Measurements from ENCODE around the gene DIAPH2. TPM values are rescaled to one million over a fixed set of nuclear protein-coding genes. Genes with fewer than 3 reads are reported as not detected.

The DIAPH2 gene
- total RNA-seq, 4 donors from 2014 or later: 40.2 to 52.2 (median 44.8) TPM

DNA sequence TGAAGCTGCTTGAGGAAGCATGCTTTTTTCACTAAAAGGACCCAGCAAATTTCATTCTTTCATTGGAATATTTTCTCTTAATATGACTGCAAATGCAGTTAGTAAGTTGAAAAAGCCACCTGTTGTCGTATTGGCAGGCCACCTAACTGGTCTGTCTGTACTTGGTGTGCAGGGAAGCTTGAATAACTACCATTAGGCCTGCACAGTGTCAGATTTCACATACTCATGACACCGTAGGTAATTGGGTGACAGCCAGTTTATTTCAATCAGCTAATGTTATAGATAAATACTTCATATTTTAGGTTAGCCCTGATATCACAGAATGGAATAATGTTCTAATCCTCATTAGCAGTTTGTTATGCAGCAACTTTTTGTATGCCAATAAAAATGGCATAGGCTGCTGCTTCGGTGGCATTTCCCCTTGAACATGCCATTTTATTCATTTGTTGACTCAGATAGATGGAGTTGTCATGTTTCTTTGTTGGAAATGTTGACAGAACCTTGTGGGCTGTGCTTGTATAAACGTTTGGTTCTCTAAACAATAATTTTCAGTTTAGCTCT, 372.8 kb downstream of the DIAPH2 start:
- no peaks in the 10 kb centered on the region for H3K36me3 ChIP-seq
- 55 to 56% methylated on average over 4 of the region's 4 CpGs for WGBS, 2 donors
- TF ChIP-seq EP300 (IDR thresholded peaks at IDR 0.05) (no peak), POLR2A (IDR thresholded peaks at IDR 0.05) (no peak)
- TF ChIP-seq, protein P1, sequence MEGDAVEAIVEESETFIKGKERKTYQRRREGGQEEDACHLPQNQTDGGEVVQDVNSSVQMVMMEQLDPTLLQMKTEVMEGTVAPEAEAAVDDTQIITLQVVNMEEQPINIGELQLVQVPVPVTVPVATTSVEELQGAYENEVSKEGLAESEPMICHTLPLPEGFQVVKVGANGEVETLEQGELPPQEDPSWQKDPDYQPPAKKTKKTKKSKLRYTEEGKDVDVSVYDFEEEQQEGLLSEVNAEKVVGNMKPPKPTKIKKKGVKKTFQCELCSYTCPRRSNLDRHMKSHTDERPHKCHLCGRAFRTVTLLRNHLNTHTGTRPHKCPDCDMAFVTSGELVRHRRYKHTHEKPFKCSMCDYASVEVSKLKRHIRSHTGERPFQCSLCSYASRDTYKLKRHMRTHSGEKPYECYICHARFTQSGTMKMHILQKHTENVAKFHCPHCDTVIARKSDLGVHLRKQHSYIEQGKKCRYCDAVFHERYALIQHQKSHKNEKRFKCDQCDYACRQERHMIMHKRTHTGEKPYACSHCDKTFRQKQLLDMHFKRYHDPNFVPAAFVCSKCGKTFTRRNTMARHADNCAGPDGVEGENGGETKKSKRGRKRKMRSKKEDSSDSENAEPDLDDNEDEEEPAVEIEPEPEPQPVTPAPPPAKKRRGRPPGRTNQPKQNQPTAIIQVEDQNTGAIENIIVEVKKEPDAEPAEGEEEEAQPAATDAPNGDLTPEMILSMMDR (IDR thresholded peaks at IDR 0.05): no peak

DNA sequence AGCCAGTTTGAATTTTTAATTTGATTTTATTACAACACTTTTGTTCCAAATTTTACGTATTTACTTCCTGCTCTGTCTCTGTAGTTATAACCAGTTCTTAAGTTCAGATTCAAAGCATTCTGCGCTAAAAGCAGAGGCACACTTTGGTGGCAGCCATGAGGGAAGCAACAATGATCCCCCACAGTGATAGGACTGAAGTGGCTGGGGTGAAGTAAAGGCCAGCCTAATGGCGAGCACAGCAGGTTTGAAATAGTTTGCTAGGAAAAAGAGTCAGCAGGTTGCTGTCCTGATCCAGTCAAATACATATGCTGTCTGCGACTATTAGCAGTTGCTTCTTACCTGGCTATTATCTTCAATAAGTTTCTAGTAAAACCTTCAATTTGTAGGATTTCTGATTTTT, 375.4 kb downstream of the DIAPH2 start:
- peaks cover 0 to 8% of the 10 kb centered on the region in 2 donors for H3K27me3 ChIP-seq
- DNase-seq (ENCODE audit: low spot score in 2 of 2): no peak
- H3K4me1 ChIP-seq: no peaks in the 10 kb centered on the region
- no peak overlapping the region for H3K27ac ChIP-seq
- TF ChIP-seq POLR2A (IDR thresholded peaks at IDR 0.05) (no peak), EP300 (IDR thresholded peaks at IDR 0.05) (no peak)
- TF ChIP-seq, protein P1 (IDR thresholded peaks at IDR 0.05): no peak
- no peak overlapping the region for H3K4me3 ChIP-seq
- H3K36me3 ChIP-seq: no peaks in the 10 kb centered on the region
- no peaks in the 10 kb centered on the region for H3K9me3 ChIP-seq
- WGBS, 2 donors: 64 to 89% methylated on average over 4 of the region's 4 CpGs

More for the DNA sequence above, 372.8 kb downstream of the DIAPH2 start:
- DNase-seq (ENCODE audit: low spot score in 2 of 2): no peak
- H3K4me1 ChIP-seq: no peaks in the 10 kb centered on the region
- no peak overlapping the region for H3K27ac ChIP-seq
- no peaks in the 10 kb centered on the region for H3K9me3 ChIP-seq
- H3K4me3 ChIP-seq: no peak overlapping the region
- H3K27me3 ChIP-seq: peaks cover 0 to 8% of the 10 kb centered on the region in 2 donors

DNA sequence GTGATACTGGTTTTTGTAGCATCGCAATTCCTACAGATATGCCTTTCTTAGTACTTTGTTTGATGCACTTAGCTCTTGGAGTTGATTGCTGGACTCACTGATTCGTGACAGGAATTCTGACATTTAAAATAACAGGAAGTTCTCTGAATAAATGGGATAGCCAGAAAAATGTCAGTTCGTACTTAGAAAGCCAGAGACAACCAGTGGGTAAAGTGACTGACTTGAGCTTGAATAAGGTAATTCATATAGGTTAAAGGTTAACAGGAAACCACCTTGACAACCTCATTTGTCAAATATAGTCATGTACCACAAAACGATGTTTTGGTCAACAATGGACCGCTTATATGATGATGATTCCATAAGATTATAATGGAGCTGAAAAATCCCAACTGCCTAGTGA, 380.4 kb downstream of the DIAPH2 start:
- H3K9me3 ChIP-seq: no peaks in the 10 kb centered on the region
- no peak overlapping the region for H3K27ac ChIP-seq
- no peaks in the 10 kb centered on the region for H3K4me1 ChIP-seq
- H3K27me3 ChIP-seq: peaks cover 0 to 5% of the 10 kb centered on the region in 2 donors
- no peaks in the 10 kb centered on the region for H3K36me3 ChIP-seq
- TF ChIP-seq, protein P1 (IDR thresholded peaks at IDR 0.05): no peak
- TF ChIP-seq EP300 (IDR thresholded peaks at IDR 0.05) (no peak), POLR2A (IDR thresholded peaks at IDR 0.05) (no peak)
- no peak overlapping the region for H3K4me3 ChIP-seq
- 69 to 79% methylated on average over 5 of the region's 5 CpGs for WGBS, 2 donors
- DNase-seq (ENCODE audit: low spot score in 2 of 2): no peak

DNA sequence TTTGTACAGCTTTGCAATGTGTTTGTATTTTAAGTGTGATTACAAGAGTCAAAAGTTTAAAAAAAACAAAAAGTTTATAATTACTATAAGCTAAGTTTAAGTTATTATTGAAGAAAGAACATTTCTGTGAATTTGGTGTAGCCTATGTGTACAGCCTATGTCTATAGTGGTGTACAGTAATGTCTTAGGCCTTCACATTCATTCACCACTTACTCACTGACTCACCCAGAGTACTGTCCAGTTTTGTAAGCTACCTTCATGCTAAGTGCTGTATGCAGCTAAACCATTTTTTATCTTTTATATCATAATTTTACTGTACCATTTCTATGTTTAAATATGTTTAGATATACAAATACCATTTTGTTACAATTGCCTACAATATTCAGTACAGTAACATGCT, 381.3 kb downstream of the DIAPH2 start:
- H3K27me3 ChIP-seq: no peaks in the 10 kb centered on the region
- no peak overlapping the region for H3K27ac ChIP-seq
- H3K9me3 ChIP-seq: no peaks in the 10 kb centered on the region
- H3K36me3 ChIP-seq: no peaks in the 10 kb centered on the region
- H3K4me3 ChIP-seq: no peak overlapping the region
- no peak for DNase-seq (ENCODE audit: low spot score in 2 of 2)
- TF ChIP-seq EP300 (IDR thresholded peaks at IDR 0.05) (no peak), POLR2A (IDR thresholded peaks at IDR 0.05) (no peak)
- TF ChIP-seq, protein P1 (IDR thresholded peaks at IDR 0.05): no peak
- no peaks in the 10 kb centered on the region for H3K4me1 ChIP-seq

DNA sequence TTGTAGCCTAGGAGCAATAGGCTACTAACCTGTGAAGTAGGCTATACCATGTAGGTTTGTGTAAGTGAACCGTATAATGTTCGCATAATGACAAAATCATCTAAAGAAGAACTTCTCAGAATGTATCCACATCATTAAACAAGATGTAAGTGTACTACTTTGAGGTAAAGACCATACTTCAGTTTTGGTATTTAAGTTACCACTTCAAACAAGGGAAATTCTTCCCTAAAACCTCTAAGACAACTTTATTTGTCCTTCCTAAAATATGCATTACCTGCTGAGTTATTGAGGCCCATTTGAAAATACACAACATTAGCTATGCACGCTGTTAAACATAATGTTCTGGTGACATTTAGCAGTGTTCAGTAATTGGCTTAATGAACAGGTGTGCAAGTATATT, 381.7 kb downstream of the DIAPH2 start:
- Histone ChIP-seq H3K9me3 (no peaks in the 10 kb centered on the region), H3K27me3 (no peaks in the 10 kb centered on the region), H3K4me3 (no peak overlapping the region), H3K4me1 (no peaks in the 10 kb centered on the region), H3K27ac (no peak overlapping the region), H3K36me3 (no peaks in the 10 kb centered on the region)
- TF ChIP-seq, protein P1 (IDR thresholded peaks at IDR 0.05): no peak
- TF ChIP-seq POLR2A (IDR thresholded peaks at IDR 0.05): no peak
- TF ChIP-seq EP300 (IDR thresholded peaks at IDR 0.05): no peak
- no peak for DNase-seq (ENCODE audit: low spot score in 2 of 2)
- 65 to 81% methylated on average over 3 of the region's 3 CpGs for WGBS, 2 donors

All from tibial nerve (tissue), 4 donors.